Activated T-cell treated with anti-CD3 and anti-CD28 coated beads for 24 hours (primary cell): ENCODE data around the gene LRRC4B.

Experiments
- DNase-seq: peaks from one replicate; pipeline ENCODE4 v3.0.0-alpha.2; 2020; ENCODE audit warnings: low read depth

LRRC4B gene

DNA sequence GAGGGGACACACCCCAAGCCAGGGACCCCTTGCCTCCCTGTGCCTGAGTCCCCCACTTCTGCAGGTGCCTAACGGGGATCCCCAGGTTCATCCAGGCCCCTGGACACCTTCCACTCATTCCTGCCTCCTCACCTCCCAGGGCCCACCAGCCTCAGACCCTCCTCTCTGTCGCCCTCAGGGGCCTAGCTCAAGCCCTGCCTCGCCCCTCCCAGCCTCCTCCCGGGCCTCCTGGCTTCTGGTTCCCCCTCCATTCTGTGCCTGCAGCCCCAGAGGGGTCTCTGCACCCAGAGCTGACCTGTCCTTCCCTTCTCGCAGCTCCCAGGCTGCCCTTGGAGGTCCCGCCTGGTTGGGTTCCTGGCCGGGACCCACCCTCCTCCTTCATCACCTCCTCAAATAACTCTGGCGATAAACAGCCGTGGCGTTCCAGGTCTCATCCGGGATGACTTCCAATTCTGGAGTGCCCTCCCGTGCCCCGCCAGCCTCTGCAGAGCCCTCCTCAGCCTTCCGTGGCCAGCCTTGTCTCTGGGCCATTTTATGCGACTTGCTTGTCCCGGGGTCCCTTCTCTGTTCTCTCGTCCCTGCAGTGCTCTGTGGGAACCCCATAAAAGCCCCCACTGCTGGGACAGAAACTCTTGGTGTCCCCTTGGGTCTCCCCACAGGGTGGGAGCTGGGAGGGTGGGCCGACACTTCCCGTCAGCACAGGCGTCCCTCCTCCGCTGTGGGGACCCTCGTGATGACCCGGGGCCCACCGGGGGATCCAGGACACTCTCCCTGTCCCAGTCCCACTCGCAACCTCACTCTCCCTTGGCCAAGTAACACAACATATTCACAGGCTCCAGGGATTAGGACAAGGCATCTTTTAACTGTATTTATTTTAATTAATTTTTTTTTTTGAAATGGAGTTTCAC is 66.4 kb downstream of the LRRC4B start:
- DNase-seq = no peak

DNA sequence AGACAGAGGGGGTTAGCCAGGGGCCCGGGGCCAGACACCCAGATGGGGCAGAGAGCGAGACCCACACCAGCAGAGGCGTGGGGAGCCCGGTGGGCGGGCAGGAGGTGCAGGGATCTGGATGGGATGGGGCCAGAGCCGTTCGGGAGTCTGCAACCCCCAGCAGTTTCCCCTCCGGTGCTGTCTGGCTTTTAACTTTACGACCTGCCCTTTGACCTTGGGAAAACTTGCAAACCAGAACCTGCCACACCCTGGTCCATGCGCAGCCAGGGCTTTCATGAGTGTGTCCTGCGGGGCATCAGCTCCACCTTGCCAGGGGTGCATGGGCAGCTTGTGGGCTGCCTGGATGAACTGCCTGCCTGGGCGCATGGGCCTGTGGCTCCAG is 67.1 kb downstream of the LRRC4B start:
- DNase-seq = no peak

DNA sequence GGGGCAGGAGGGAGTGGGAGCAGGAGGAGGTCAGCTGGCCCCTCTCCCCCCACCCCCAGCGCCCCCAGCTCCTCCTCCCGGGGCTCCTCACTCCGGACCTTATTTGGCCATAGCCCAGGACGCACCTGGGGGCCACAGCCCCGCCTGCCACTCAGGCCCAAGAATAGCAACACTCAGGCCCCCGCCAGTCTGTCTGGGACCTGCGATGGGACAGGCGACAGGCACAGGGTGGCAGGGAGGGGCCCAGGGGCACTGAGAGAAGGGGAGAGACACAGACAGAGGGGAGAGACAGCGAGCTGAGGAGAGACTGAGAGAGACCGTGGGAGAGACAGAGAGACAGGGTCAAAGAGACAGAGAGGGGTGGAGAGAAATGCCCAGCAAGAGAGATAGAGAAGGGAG is 67.5 kb downstream of the LRRC4B start:
- no peak for DNase-seq

DNA sequence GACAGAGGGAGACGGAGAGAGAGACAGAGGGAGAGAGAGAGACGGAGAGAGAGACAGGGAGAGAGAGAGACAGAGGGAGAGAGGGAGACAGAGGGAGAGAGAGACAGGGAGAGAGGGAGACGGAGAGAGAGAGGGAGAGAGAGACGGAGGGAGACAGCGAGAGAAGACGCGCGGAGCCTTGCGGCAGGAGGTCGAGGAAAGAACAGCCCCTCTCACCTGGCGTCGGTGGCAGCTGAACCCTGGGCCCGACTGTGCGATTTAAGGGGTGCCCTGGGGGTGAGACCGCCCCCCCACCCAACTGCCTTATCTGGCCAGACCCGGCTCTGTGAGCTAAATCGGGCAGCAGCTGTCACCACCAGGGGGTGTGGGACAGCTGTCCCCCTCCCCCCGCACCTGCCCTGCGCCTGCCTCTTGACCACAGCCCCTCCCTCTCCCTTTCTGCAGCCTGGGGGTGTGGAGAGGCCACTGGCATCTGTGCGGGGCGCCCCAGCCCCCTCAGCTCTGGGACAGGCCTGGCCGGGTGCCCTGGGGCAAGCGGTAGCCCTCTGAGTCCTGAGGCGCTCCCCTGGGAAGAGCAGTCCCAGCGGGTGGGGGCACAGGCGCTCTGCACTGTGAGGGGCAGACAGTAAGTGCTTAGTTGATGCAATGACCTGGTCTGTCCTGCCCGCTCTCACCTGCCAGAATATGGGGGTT is 68.0 kb downstream of the LRRC4B start:
- no peak for DNase-seq

DNA sequence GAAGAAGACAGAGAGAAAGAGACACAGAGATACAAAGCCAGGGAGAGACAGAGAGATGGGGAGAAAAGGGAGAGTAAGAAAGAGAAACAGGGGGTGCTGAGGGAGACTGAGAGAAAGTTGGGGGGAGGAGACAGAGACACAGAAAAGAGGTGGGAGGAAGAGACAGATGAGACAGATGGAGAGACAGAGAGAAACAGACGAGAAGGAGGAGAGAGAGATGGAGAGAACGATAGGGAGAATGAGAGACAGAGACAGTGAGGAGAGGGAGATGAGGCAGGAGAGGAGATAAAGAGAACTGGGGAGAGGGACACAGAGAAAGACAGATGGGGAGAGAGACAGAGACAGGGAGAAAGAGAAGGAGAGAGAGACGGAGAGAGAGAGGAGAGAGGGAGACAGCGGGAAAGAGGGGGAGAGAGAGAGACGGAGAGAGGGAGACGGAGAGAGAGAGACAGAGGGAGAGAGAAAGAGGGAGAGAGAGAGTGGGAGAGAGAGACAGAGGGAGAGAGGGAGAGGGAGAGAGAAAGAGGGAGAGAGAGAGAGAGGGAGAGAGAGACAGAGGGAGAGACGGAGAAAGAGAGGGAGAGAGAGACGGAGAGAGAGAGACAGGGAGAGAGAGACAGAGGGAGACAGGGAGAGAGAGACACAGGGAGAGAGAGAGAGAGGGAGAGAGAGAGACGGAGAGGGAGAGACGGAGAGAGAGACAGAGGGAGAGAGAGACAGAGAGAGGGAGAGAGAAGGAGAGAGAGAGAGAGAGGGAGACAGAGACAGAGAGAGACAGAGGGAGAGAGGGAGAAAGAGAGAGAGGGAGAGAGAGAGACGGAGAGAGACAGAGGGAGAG is 69.8 kb downstream of the LRRC4B start:
- no peak for DNase-seq

DNA sequence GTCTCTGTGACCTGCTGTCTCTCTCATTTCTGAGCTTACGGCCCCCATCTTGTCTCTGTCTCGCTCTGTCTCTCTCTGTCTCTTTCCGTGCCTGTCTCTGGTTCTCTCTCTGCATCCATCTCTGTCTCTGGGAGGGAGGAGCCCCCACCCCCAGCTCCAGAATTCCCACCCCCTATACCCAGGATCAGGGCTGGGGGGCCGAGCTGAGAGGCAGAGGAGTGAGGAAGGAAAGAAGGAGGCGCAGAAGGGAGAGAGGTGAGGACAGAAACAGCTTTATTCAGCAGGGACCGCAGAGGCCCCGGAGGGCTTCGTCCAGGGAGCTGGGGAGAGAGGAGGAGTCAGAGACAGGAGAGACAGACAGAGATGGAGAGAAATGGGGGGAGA is 71.2 kb downstream of the LRRC4B start:
- no peak for DNase-seq

DNA sequence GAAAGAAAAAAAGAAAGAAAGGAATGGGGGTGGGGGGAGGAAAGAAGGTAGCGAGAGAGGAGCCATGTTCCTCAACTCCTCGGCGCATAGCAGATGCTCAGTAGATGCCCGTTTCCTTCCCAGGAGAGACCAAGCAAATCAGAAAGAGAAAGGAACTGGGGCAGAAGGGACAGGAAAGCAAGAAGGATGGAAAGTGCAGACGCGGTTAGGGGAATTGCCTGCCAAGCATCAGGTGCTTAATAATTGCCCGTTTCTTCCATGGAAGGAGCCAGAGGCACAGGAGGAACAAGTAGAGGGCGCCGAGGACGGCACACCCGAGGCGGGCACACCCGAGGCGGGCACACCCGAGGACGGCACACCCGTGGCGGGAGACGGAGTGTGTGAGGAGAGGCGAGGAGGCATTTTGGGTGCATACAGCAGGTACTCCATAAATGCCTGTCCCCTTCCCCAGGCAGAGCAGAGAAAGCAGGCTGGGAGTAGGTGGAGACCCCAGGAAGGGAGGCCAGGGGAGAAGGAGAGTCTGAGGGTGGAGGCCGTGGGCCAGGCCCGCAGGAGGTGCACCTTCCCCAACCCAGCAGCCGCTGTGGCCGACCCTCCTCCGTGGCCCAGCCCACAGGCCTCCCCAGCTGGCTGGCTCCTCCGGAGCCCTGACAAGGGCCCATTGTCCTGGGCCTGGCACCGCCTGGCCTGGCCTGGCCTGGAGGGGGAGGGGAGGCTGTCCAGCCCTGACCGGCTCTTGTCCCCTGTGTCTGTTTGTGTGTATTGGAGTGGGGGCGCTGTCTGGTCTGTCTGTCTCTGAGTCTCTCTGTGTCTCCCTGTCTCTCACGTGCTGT is 71.8 kb downstream of the LRRC4B start:
- DNase-seq = no peak

DNA sequence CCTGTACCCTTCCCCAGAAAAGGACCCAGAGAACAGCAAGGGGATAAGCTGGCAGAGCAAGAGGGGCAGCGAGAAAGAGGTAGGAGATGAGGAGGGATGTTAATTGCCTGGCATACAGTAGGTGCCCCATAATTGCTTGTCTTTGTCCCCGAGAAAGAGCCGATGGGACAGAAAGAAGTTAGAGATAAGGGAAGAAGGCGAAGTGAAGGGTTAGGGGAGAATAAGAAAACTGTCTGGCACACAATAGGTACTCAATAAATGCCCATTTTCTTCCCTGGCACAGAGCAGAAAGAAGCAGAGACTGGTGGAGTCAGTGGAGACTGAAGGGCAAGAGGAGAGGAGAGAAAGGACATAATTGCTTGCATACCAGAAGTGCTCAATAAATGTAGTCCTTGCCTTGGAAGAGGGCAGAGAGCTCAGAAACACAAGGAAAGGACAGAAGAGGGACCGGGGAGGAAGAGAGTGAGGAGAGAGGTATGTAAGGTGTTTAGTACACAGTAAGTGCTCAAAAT is 73.2 kb downstream of the LRRC4B start:
- DNase-seq = no peak

DNA sequence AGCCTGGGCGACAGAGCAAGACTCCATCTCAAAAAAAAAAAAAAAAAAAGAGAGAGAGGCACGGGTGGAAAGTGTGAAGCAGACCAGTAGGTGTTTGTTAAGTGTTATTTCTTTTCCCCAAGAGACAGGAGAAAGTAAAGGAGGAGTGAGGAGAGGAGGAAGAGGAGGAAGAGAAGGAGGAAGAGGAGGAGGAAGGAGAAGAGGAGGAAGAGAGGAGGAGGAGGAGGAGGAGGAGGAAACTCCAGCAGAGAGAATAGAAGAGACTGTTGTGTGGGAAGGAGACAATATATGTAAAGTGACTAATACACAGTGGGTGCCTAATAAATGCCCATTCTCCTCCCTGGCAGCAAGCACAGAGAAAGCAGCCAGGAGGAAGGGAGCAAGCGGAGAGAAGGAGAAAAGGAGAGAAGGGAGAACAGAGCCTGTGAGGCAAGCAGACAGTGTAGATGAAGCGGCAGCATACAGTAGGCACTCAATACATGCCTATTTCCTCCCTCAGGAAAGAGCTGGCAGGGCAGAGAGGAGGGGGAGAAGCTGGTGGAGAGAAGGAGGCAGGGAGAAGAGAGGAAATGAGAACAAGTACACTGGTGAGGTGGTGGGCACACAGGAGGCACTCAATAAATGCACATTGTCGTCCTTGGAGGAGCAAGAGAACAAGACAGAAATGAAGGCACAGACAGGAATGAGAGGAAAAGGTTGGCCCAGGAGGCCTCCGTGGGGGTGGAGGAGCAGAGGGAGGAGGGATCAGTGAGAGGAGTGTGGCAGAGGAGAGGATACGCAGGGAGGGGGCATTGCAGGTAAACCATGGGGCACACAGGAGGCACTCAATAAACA is 73.8 kb downstream of the LRRC4B start:
- DNase-seq = no peak

DNA sequence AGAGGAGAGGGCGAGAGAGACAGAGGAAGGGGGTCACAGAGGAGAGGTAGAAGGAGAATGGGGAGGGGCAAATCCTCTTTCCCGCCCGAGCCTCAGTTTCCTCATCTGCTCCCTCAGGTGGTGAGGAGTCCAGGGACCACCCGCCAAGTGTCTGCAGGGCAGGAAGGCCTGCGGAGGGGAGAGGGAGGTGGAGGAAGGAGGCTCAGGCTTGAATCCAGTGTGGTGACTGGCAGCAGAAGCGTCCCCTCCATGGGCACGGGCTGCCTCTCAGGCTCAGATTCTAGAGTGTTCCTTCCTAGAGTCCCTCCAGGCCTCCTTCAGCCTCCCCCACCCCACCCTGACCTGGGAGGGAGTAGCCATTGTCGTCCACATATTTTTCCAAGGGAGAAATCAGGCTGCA is 75.1 kb downstream of the LRRC4B start:
- no peak for DNase-seq

DNA sequence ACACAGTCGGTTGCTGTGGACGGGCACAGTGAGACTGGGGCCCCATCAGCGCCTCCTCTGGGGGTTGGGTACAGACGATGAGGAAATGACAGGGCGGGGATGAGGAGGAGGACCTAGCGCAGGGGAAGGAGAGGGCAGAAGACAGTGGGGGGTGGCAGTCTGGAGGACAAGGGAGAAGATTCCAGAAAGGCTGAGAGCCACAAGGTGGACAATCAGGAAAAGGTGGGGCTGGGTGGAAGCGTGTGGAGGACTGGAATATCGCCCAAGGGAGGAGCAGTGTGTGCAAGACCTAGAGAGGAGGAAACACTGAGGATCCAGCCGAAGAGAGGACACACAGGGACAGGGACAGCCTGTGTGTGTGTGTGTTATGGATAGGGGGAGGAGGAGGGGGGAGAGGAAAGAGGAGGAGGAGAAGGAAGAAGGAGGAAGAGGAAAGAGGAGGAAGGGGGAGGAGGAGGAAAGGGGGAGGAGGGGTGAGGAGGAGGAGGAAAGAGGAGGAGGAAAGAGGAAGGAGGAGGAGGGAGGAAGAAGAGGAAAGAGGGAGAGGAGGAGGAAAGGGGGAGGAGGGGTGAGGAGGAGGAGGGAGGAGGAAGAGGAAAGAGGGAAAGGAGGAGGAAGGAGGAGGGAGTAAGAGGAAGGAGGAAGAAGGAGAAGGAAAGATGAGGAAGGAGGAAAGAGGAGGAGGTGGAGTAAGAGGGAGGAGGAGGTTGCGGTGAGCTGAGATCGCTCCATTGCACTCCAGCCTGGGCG is 75.8 kb downstream of the LRRC4B start:
- DNase-seq = no peak

DNA sequence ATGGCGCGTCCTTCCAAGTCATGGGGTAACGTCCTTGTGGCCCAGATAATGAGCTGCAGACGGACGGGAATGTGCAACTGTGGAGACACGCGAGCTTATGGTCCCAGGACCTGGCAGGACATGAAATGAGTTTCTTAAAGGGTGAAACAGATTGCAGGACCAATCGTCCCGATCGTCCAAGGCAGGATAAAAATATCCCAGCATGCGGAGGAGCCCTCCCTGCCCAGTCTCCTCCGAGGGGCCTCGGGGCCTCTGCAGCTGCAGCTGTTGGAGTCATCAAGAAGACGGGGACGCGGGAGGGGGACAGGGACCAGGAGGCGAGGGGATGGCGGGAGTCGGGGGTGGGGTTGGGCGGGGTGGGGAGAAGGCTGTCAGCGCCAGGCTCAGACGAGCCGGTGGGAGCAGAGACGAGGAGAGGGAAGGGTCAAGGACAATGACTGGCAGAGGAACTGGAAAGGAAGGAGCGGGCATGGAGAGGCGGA is 77.2 kb downstream of the LRRC4B start:
- no peak for DNase-seq

DNA sequence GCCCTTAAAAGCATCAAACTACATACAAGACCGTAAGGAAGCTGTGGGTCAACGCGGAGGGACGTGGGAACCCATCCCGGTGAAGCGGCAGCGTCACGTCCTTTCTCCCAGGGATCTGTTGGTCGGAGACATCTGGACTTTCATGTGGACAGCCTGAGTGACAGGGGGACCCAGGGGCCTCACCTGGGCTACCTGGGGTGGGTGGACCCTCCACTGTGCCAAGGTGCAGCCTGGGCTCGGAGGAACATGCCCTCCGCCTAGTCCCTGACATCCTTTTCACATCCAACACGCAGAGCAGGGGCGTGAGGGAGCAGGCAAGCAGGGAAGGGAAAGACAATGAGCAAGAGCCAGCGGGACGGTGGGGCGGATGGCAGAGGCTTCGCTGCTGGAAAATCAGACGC is 77.8 kb downstream of the LRRC4B start:
- DNase-seq = no peak

DNA sequence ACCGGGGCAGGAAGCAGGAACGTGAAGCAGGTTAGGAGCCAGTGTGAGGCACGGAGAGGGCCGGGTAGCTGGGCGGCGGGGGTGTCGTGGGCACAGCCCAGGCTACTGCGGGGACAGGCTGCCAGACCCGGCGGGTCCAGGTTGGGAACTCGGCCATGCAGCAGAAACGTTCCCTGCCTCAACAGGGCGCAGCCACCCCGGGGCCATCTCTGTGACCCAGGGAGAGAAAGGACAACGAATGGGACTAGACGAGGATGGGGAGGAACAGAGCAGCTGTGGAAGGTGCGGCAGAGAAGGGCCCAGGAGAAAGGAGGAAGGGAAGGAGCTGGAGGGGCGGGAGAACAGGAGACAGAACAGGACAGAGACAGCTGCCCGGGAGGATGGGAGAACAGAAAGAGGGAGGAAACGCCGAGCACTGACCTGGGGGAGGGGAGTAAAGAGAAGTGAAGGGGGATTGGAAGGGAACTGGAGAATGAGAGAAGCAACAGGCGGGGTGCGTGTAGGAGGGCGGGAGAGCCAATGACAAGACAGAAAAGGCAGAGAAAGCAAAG is 78.7 kb downstream of the LRRC4B start:
- no peak for DNase-seq

DNA sequence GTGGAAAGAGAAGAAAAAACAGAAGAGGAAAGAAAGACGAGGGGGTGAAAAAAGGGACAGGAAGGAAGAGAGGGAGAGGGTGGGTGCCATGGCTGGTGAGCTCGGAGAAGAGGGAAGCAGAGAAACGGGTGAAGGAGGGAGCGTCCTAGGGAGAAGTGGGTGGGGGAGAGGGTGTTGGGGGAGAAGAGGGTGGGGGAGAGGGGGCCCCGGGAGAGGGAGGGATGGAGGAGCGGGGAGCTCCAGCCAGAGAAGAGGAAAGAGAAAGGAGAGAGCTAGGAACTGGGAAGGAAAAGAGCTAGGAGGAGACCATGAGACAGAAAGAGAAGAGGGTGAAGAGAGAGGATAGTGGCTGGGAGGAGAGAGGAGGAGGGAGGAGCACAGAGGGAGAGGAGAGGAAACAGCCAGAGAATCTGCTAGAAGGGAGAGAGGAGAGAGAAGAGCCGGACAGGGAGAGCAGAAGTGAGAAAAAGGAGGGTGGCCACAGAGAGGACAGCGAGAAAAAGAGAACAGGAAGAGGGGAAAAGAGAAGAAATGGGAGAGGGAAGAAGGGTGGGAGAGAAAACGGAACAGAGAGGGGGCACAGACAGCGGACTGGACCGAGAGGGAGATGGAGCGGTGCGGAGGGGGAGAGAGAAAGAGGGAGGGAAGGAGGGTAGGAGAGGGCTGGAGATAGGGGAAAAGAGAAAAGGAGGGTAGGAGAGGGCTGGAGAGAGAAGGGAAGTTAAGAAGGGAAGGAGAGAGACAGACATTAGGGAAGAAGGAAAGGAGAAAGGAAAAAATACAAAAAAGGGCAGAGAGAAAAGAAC is 79.6 kb downstream of the LRRC4B start:
- DNase-seq = no peak

DNA sequence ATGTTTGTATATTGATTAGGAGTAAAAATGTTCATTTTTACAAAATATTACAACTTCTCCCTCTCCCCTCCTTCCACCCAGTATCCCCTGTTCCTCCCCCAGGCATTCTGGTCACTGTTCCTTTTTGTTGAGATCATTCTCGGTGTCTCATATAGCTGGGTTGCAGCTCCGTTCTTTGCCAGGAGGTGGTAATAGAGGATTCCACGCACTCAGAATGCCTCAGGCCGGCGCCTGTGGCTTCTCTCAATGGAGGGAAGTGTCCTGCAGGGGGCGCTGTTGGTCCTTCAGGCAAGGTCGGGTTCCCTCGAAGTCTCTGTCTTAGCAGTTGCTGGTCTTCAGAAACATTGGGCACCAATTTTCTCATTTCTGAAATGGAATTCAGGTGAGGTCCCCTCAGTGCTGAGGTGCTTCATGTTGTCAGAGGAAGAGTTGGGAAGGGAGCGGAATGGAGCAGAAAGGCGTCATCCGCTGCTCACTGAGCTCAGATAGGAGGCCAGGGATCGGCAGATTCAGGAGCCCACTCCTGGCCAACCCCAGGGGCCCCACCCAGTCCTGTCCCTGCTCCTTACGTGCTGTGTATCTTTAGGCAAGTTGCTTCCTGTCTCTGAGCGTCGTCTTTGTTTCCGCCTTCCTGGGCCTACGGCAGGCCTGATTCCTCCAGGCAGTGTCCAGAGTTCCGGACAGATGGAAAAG is 81.3 kb downstream of the LRRC4B start:
- DNase-seq = peak; percentile 49

DNA sequence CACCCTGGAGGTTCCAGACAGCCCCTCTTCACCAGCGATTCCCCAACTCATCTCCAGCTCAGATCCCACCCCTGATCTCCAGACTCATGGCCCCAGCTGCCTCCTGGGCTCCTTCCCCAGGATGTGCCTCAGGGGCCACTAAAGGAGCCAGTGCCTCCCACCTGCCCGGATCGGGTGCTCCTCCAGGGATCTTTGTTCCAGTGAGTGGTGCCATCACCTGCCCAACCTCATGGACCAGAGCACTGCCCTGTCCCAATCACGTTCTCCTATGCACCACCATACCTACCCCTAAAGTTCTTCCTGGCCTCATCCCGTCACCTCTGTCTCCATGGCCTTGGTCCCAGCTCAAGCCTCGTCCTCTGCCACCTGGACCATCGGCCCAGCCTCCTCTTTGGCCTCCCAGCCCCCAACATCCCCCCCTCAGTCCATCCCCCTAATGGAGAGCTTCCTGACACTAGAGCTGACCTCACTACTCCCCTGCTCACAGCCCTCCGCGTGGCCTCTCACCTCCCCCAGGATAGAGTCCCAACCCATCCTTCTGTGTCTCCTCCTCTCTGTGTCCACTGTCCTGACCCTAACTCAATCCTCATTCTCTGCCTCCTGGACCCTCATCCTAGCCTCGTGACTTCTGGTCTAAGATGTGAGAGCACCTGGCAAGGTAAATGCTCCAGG is 82.8 kb downstream of the LRRC4B start:
- no peak for DNase-seq
